GM19467 (cell line): Measurements from ENCODE around the gene GATA6.

Experiments used
- ATAC-seq: cut with Tn5 transposase; IDR thresholded peaks from one replicate; pipeline ENCODE4 v1.9.1; 2021; ENCODE audit warnings: mild to moderate bottlenecking, moderate library complexity; ENCODE audit not compliant: unreplicated experiment

Gene GATA6

GRCh38 chr18:22166069-22166950 is 3.1 kb upstream of the GATA6 start:
- no peak for ATAC-seq

DNA sequence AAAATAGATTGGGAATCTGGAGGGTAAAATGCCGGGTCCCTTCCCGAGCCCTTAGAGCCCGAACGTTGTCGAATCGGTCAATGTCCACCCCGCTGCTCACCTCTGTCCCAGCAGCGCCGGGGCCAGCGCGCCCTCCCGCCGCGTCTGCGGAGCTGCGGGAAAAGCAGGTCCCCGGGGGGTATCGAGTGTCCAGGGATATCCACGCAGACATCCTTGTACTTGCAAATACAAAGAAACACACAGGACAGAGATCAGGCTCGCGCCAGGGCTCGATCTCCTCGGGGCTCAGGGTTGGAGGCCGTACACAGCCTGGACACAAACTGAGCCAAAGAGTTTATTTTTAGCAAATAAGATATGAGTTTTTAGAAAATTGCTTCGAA is 2.3 kb upstream of the GATA6 start:
- ATAC-seq = no peak

- ATAC-seq = no peak
These were observed 1.7 kb upstream of the GATA6 start for GRCh38 chr18:22167471-22168241.

DNA sequence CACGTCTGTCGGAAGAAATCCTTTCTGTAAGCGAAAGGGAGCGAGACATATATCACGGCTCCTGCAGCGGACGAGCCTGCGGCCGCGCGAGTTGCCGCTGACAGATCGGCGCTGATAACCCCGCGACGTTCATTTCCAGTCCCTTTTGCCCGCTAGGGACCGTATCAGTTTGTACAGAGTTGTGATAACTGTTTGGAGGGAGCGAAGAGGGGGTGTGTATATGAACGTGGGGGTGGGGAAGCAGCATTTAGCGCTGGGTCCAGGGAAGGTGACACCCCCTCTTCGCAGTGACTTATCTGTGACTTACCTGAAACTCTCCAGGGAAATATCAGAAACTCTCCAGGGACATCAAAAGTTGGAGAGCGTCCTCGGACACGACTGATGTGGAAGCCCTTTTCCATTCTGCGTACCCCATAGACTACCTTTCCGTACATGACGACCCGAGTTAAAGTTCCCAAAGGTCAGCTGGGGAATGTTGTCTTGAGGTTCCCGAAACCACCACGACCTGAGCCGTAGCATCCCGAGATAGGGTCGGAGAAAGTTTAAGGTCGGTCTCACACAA is 948 bp upstream of the GATA6 start:
- no peak for ATAC-seq

DNA sequence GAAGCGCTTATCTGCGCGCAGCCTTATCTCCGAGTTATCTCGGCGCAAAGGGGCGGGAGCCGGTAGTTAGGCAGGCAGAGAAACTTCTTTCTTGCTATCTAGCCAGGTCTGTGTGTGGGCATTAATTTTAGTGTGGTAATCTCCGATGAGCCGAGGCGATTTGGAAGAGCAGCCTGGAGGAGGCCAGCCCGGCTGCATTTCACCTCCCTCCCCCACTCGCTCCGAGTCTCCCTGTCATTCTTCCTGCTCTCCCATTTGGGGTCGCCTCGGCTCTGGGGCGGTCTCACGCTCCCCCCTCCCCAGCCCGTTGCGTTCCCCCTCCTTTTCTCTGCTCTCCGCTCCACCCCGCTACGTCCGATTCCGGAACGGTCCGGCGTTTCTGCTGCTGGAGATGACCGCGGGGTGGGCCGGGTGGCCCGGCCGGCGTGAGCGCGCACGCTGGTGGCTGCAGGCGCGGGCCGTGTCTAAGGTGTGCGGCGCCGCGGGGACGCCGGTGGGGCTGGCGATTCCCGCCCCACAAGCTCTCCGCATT is 566 bp downstream of the GATA6 start:
- no peak for ATAC-seq

- ATAC-seq = no peak
These were observed 1.2 kb downstream of the GATA6 start for GRCh38 chr18:22170421-22171257.

DNA sequence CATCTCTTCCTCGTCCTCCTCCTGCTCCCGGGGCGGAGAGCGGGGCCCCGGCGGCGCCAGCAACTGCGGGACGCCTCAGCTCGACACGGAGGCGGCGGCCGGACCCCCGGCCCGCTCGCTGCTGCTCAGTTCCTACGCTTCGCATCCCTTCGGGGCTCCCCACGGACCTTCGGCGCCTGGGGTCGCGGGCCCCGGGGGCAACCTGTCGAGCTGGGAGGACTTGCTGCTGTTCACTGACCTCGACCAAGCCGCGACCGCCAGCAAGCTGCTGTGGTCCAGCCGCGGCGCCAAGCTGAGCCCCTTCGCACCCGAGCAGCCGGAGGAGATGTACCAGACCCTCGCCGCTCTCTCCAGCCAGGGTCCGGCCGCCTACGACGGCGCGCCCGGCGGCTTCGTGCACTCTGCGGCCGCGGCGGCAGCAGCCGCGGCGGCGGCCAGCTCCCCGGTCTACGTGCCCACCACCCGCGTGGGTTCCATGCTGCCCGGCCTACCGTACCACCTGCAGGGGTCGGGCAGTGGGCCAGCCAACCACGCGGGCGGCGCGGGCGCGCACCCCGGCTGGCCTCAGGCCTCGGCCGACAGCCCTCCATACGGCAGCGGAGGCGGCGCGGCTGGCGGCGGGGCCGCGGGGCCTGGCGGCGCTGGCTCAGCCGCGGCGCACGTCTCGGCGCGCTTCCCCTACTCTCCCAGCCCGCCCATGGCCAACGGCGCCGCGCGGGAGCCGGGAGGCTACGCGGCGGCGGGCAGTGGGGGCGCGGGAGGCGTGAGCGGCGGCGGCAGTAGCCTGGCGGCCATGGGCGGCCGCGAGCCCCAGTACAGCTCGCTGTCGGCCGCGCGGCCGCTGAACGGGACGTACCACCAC is 2.1 kb downstream of the GATA6 start:
- no peak for ATAC-seq

GRCh38 chr18:22172120-22172582 is 2.8 kb downstream of the GATA6 start:
- no peak for ATAC-seq

DNA sequence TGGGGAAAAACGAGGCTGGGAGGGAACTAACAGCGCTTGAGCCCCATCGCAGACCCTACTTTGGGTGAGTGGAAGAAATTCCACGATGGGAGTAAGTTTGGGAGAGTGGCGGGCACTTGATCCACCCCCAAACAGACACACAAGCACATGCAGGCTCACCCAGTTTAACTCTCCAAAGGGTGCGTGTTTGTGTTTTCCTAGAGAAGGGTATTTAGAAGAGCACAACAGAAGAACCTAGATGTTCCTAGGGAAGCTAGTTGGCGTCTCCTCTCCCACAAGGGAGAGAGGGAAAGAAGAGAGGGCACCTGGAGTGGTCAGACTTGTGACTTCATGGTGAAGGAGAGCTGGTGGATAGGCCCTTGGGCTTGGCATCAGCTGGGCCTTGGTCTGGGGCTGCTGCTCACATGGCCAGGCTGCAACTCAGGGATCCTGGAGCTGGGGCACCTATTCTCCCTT is 3.2 kb downstream of the GATA6 start:
- no peak for ATAC-seq

DNA sequence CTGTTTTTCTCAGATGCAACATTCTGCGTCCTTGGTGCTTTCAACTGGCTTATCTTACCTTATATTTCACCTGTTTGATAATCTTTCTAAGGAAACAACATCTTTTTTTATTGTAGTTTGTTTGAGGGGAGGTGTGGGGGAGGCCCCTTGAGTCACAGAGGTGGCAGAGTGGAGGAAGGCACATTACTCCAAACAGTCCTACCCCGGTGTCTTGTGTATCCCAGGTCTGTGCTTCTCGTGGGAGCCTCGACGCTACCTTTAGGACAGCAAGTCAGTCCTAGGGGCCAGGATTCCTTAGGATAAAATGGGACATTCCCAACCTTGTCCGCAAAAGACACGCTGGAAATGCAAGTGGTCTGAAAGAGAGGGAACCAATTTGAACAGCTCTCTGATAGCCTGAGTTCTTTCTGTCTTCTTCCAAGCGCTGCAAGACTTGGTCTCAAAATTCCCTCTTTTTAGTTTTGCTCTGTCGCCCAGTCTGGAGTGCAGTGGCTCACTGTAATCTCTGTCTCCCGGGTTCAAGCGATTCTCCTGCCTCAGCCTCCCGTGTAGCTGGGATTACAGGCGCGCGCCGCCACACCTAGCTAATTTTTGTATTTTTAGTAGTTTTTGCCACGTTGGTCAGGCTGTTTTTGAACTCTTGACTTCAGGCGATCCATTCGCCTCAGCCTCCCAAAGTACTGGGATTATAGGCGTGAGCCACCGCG is 4.0 kb downstream of the GATA6 start:
- ATAC-seq = no peak

DNA sequence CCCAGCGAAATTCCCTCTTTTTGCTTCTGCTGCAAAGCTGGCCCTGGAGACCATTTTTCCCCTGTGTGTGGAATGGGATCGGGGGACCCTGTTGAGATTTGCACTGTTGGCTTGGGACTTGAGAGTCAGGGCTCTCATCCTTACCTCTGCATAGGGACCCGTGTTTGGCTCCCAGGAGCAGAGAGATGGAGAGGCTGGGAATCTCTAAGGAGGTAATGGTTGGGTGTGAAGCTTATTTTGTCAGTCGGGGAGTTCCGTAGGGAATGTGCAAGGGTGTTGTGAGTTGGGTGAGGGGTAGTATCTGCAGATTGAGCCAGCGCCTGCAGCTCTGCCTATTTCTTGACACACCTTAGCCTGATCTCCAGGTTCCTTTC is 4.5 kb downstream of the GATA6 start:
- ATAC-seq = no peak

DNA sequence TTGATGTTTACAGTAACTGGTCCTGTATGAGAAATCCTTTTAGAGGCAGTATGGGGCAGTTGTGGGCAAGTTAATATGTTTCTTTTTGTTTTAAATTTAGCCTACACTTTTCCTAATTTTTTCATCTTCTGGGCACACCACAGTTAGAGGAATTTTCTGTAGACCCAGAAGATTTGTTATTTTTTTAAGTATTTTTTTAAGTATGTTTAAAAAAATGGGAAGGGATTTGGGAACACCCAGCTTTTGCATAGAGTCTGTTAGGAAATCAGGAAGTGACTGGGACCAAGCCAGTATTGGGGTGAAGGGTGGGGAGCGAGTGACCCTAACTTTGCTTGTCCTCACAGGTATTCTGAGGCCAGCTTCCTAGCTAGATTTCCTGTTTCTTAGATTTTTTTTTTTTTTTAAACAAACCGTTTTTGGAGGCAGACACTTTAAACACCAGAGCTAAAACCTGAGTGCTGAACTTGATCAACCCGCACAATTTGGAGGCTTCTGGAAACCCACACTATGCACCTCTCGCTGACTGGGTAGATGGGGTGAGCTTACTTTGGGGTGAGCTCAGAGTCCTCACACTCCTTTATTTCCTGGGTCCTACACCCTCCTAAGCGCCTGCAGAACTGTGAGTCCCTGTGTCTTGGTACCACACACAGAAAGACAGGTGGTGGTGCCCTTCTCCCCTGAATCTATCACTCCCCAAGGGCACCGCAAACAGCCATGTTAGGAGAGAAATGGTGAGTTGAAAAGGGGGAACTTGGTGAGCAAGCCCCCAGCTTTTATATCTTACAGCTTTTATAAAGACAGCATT is 5.2 kb downstream of the GATA6 start:
- ATAC-seq = no peak

- no peak for ATAC-seq
These were observed 6.0 kb downstream of the GATA6 start for GRCh38 chr18:22175346-22175745.

DNA sequence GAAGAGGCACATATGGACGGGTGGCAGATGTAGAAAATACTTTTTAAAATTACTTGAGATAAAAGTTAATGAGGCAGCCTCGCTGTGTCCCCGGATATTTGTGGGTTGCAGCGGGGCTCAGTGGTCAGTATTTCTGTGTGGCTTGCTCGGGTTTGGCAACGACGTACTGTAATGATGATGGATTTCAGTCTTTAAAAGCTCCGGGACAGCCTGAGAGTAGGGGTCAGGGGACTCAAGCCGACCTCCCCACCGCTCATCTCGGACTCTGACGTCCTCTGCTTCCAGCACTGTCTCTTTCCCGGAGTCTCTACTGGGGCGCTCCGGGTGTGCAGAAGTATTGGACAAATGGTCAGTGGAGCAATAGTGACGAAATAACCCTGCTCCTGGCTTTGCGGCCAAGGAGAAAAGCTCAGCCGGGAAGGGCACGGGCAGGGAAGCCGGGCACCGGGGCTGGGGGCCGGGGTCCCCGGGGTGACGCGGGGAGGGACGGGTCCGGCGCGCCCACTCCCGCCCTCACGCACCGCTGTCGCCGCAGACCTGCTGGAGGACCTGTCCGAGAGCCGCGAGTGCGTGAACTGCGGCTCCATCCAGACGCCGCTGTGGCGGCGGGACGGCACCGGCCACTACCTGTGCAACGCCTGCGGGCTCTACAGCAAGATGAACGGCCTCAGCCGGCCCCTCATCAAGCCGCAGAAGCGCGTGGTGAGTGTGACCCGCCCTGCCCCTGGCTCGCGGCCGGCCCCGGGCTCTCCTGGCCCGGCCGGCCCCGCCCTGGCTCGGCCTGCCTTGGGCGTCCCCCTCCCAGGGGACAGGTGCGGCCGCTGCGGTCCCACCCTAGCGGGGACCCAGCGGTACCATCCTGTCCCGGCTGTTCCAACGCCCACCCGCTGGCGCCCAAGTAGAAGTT is 7.3 kb downstream of the GATA6 start:
- ATAC-seq = no peak

DNA sequence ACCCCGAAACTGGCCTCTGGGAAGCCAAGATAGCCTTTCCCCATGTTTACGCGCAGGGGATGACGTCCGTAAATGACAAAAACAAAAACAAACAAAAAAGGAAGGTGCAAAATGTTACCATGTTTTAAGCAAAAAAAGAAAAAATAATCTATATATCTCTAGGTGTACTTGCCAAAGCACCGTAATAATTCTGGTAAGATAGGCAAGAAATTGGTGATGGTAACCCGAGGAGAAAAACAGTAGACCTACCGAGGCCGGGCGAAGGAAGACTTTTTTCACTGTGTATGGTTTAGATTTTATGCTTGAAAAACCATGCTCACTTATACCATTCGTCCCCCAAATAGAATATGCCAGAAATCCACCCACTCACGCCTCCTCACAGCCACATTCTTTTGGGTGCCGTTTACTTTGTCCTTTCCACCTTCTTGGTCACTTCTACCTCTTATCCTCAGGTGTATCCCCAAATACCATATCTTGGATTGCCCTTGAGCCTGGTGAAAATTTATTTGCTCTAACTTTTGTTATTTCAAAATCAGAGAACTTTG is 8.0 kb downstream of the GATA6 start:
- no peak for ATAC-seq

DNA sequence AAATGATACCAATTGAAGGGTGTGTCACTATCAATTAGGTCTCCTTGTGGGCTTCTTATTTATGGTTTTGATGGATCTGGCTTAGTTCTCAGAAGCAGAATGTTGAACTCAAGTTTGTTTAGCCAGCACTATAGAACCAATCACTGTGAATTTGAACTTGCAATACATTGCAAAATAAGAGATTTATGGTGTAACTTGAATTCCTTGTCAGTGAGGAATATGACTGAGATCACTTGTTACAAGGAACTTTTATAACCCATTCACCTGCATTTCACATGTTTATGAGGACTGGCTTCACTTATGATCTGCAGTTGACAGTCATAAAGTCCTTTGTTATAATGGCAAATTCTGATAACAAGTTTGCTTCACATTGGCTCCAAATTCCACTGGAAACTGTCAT is 9.8 kb downstream of the GATA6 start:
- ATAC-seq = no peak

DNA sequence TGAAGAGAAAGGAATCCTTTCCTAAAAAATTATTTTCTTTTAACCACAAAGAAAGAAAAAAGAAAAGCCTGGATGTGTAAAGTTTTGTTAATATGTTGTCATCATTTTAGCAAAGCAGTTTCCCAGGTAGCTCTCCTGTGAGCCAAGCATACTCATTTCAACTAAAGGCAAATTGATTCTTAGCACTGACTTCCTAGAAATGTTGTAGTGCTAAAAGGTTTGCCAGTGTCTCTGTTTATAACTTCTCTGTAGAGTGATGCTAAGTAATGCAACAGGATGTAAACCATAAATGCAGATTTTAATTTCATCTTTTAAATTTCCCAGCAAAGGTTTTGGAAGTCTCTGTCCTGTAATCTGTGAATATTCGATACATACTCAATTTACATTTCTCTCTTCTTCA is 10.2 kb downstream of the GATA6 start:
- no peak for ATAC-seq
